Bronchial epithelial cell (primary cell): ENCODE data around the gene CAMSAP2. TPM values are rescaled to one million over a fixed set of nuclear protein-coding genes. Genes with fewer than 3 reads are reported as not detected.

Experiments
- DNase-seq: peaks from one replicate; pipeline ENCODE4 v3.0.0-alpha.2; 2010; ENCODE audit warnings: low read depth
- FAIRE-seq: peaks from 2 replicates; lab custom pipeline; 2011; peaks lifted over from hg19 to GRCh38; lab: Jason Lieb, UNC
- H3K27me3 ChIP-seq: 2 replicates; pipeline ENCODE4 v1.5.1; 2011; ENCODE audit warnings: low read length; ENCODE audit not compliant: control insufficient read depth, insufficient read depth
- H3K36me3 ChIP-seq: 2 replicates; pipeline ENCODE4 v1.5.1; 2011; ENCODE audit warnings: low read length; ENCODE audit not compliant: control insufficient read depth, insufficient read depth
- H3K4me3 ChIP-seq: 2 replicates; pipeline ENCODE4 v1.5.1; 2011; ENCODE audit warnings: mild to moderate bottlenecking, low read depth, low read length, control low read depth
- total RNA-seq: library from RNA; depleted of rRNA; stranded (reverse); fragments of >200 nt; gene quantifications from 2 replicates; pipeline ENCODE4 v1.2.1, GENCODE V29; 2014
- TF ChIP-seq, protein P1 (sequence below): IDR thresholded peaks from 2 replicates; pipeline ENCODE4 v1.5.1; 2011; ENCODE audit warnings: mild to moderate bottlenecking, moderate library complexity, low read length, control low read depth, inconsistent platforms; ENCODE audit not compliant: insufficient read depth, severe bottlenecking

CAMSAP2 gene
- total RNA-seq, 1 donor from 2014 or later: 75.0 TPM

DNA sequence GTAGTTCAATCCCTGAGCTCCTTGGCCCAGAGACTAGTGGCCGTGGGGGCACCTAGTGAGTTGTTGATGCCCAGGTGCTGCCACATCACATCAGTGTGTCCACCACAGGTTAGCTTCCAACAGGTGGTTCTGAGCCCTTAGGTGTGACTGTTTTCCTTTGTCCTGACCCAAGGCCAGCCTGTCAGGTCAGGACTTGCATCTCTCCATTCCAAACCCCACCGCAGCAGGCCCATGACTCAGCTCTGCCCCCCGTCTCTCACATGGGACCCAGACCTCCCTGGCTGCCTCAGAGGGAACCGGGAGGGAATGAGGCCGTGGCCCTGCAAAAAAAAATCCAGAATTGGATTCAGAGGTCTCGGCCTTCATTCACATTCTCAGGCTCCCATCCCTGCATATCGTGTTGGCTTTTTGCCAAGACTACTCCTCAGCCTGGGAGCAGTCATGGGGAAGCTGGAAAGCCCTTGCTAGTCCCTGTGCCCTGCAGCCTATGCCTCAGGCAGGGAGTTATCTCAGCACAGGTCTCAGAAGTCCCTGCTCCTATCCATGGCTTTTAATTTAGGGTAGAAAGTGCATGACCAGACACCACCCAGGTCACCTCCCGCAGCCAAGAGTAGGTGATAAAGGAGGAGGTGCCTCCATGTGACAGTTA lies 163.2 kb downstream of the CAMSAP2 start:
- no peak overlapping the region for H3K4me3 ChIP-seq
- DNase-seq: peak; percentile 70
- no peak for FAIRE-seq
- peaks cover 53% of the 10 kb centered on the region for H3K36me3 ChIP-seq
- H3K27me3 ChIP-seq: no peaks in the 10 kb centered on the region
- TF ChIP-seq, protein P1, sequence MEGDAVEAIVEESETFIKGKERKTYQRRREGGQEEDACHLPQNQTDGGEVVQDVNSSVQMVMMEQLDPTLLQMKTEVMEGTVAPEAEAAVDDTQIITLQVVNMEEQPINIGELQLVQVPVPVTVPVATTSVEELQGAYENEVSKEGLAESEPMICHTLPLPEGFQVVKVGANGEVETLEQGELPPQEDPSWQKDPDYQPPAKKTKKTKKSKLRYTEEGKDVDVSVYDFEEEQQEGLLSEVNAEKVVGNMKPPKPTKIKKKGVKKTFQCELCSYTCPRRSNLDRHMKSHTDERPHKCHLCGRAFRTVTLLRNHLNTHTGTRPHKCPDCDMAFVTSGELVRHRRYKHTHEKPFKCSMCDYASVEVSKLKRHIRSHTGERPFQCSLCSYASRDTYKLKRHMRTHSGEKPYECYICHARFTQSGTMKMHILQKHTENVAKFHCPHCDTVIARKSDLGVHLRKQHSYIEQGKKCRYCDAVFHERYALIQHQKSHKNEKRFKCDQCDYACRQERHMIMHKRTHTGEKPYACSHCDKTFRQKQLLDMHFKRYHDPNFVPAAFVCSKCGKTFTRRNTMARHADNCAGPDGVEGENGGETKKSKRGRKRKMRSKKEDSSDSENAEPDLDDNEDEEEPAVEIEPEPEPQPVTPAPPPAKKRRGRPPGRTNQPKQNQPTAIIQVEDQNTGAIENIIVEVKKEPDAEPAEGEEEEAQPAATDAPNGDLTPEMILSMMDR: no peak

DNA sequence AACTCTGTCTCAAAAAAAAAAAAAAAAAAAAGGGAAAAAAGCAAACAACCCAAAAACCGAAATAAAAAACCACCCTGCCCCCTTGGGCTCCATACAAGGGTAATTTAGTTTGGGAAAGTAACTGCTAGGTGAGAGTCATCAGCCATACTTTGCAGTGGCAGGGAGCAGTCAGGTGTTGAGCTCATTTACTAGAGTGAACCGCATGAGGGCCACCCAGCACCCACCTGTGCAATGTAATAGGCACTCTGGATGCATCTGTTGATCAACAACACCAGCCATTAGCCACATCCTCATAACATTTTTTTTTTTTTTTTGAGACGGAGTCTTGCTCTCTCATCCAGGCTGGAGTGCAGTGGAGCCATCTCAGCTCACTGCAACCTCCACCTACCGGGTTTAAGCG lies 165.1 kb downstream of the CAMSAP2 start:
- FAIRE-seq: no peak

DNA sequence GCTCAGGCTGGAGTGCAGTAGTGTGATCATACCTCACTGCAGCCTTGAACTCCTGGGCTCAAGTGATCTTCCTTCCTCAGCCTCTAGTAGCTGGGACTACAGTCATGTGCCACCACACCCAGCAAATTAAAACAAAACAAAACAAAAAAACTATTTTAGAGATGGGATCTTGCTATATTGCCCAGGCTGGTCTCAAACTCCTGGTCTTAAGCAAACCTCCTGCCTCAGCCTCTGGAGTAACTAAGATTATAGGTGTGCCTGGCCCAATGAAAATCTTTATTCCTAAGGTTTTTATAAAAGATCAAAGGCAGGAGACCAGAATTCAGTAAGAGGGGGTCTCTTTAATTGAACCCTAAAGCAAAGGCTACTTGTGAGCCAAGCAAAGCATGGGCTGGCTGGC lies 166.1 kb downstream of the CAMSAP2 start:
- no peak for FAIRE-seq

More for the DNA sequence above, 165.1 kb downstream of the CAMSAP2 start:
- TF ChIP-seq, protein P1: no peak
- DNase-seq: no peak
- Histone ChIP-seq H3K27me3 (no peaks in the 10 kb centered on the region), H3K4me3 (no peak overlapping the region), H3K36me3 (peaks cover 51% of the 10 kb centered on the region)

DNA sequence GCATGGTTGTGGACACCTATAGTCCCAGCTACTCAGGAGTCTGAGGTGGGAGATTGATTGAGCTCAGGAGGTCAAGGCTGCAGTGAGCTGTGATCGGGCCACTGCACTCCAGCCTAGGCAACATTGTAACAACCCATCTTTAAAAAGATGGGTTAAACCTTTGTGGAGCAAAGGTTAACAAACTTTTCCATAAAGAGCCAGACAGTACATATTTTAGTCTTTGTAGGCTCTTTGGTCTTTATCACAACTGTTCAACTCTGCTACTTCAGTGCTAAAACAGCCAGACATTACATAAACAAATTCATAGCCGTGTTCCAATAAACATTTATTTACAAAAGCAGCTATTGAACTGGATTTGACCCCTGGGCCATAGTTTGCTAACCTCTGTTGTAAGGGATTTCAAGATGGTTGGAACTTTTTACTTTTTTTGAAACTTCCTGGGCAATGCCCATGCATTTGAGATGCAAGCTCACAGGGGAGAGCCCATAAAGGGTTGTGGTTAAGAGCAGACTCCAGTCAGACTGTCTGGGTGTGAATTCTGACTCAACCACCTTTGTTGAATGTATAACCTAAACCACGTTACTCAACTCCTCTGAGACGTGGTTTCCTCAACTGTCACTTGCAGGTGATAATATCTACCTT lies 166.8 kb downstream of the CAMSAP2 start:
- Histone ChIP-seq H3K36me3 (peaks cover 44% of the 10 kb centered on the region), H3K27me3 (no peaks in the 10 kb centered on the region), H3K4me3 (no peak overlapping the region)
- TF ChIP-seq, protein P1: no peak
- FAIRE-seq: peak; percentile 23
- peak; percentile 95 for DNase-seq

More for the DNA sequence above, 166.1 kb downstream of the CAMSAP2 start:
- Histone ChIP-seq H3K4me3 (no peak overlapping the region), H3K36me3 (peaks cover 49% of the 10 kb centered on the region), H3K27me3 (no peaks in the 10 kb centered on the region)
- no peak for DNase-seq
- TF ChIP-seq, protein P1: no peak

DNA sequence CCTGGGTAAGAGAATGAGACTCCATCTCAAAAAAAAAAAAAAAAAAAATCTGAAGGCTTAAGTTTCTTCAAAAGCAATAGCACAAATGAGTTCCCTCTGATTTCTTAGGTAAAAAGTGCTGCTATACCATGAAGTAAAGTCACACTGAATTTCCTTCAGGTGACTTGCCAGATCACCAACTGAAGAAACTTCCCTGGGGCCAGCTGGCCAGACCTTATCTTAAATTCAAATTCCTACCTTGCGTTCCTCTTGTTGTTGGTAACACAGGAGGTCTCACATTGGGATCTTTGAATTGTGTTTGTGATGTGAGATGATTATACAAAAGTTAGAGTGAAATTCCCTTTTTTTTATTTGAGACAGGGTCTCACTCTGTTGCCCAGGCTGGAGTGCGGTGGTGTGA lies 167.8 kb downstream of the CAMSAP2 start:
- DNase-seq (no peak), FAIRE-seq (no peak)
- H3K27me3 ChIP-seq: no peaks in the 10 kb centered on the region
- H3K36me3 ChIP-seq: peaks cover 37% of the 10 kb centered on the region
- no peak overlapping the region for H3K4me3 ChIP-seq
- TF ChIP-seq, protein P1: no peak
